ENCODE results near the gene MTUS2. TPM values are rescaled to one million over a fixed set of nuclear protein-coding genes. Genes with fewer than 3 reads are reported as not detected.

MTUS2 gene
- polyA plus RNA-seq, 10 donors = 16.9 to 35.5 (median 25.8) TPM

DNA sequence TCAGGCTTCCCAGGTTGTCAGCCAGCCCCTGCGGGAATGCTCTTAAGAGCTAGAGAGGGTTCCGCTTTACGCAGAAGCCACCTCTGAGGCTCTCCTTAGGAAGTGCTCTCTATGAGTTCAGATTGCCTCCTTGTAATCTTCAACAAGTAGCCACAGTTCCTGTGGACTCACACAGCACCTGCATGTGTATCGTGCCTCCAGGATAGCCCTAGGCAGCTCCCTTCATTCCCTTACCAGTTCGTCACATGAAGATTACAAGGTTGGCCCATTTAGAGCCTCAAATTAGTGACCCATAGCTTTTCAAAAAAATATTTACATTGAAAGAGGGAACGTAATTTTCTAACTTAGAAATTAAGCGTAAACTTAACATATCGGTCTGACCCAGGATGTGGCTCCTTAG, 284.3 kb downstream of the MTUS2 start:
- no peak for DNase-seq

DNA sequence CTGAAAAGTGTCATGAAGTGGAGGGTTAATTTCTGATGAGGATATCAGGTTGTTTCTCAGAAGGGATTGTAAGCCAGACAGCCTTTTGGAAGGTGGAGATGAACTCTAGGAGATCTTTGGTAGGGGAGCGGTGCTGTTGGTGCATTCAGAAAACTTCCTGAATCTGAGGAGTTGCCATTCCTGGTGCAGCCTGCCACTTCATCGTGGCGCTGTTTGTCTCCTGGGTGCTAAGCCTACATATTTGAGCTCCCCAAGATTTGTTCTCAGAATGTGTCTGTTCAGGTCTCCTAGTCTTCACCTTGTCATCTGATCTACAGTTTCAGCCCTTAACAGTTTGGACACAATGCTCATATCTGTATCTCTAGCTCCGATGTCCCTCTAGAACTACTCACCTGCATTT, 285.6 kb downstream of the MTUS2 start:
- DNase-seq = no peak

DNA sequence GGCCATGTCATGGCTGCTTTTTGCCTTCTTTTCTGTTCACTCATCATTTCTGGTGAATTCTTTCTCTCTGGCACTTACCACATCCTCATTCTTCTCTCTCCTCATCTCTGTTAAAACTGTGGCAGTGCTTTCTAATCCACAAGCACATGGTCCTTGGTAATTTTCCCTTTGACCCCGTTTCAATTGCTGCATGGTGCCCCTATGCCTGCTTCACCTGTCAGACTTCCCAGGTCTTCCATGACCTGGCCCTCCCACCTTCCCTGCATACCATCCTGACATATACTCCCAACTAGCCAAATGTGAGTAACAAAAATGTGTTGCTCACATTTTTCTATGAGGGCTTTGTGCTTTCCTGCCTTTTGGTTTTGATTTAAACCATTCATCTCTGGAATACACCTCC, 286.5 kb downstream of the MTUS2 start:
- DNase-seq = no peak

DNA sequence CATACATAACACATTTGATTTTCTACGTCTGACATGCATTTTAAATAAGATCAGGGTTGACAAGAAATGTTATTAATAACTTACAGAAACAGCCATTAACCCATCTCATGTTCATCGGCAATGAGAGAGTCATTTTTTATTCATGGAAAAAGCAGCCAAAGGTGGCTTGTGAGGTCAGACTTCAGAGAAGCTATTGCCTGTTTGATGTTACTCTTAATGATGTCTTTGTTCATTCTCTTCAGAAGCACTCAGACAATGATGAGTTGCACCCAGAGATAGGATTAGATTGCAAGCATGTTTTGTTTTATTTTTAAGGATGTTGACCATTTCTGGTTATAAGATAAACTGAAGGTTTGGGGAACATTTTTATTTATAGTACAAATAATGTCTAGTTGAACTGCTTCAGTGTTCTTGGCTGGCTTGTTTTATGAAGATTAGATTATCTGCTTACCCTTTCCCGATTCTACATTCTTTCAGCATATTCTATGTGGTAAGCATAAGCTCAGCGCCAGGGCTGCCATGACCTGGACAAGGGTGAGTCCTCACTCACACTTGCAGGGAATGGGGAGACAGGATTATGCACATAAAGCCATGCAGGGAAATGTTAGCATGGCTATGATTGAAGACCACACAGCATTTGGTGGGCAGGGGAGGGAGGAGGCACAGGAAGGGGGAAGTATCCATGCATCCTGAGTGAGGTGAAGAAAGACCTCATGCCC, 288.1 kb downstream of the MTUS2 start:
- no peak for DNase-seq

DNA sequence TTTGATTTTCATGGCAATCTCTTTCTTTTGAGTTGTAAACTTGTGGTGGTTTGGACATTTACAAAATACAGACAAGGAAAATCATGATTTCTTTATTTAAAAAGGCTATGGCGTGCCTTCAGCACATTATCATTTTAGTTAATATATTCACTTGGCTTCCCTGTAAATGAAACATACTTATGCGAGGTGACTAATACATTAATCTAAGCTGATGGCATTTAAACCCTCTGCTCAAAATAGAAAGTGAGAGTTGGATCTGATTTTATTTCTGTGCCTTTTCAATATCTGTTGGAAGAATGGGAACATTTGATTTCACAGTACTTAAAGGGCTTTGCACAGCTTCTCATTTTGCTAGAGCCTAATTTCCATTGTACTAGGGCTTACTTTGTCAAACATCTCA, 289.8 kb downstream of the MTUS2 start:
- DNase-seq = no peak

DNA sequence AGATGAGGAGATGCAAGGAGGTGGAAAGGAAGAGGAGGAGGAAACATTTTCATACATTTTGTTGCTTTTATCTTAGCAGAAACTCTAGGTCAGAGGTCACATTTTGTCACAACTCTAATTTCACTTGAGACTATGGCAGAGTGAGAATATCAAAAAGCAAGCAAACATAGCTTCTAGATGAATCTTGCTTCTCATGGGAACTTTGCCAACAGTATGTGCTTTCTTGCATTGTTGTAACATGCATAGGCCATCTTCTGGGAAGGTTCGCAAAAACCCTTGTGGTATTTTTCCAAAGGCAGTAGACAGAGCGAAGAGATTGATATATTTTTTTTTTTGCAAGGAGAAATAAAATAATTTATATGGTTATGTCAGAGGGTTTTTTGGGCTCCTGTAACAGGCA, 291.3 kb downstream of the MTUS2 start:
- DNase-seq = no peak

DNA sequence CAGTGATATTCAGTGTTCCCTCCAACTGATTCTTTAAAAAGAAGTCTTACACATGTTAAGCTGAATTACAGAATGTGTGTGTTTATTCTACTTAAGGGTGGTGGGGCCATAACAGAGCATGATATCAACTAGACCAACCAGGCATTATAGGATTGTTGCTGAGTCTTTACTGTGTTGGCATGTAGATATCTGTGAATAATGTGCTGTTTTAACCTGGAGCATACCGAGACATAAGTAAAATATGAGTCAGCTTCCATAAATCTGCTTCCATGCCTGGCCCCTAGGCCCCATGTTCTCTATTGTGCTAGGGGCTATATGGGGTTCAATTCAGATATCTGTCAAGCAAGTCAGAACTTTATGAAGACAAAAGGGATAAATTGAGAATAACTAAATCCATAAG, 295.7 kb downstream of the MTUS2 start:
- no peak for DNase-seq

DNA sequence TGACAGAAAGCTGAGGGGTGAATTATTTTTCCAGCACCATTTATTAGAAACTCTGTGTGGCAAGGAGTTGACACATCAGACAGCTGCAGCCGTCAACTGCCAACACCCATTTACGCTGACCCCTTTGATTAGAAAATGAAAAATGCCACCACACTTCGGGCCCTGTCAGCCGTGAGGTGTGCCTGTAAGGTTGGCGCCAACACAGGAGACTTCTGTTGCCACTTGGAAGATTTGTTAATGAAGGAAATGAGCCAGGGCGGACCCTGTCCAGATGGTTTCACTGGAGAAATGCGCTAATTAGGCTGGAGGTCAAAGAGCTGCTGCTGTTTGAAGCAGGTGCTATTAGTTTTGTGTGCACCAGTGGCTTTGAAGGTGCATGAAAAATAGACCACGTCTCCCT, 297.5 kb downstream of the MTUS2 start:
- no peak for DNase-seq

DNA sequence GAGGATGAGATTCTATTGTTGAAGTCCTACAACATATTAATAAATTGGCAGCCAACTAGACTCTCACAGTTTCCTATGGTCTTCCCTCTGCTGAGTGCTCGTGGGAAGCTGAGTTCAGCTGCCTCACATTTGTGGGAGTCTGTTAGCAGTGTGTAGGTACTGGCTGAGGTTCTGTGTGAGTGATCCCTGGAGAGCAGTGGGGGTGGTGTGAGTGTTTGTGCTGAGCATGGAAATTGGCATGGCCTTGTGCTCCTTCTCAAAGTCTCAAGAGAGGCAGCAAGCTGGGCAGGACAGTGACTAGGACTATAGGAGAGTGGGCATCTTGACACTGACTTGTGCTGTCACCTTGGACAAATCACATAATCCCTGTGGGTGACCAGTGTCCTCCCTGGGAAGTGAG, 298.3 kb downstream of the MTUS2 start:
- DNase-seq = no peak

DNA sequence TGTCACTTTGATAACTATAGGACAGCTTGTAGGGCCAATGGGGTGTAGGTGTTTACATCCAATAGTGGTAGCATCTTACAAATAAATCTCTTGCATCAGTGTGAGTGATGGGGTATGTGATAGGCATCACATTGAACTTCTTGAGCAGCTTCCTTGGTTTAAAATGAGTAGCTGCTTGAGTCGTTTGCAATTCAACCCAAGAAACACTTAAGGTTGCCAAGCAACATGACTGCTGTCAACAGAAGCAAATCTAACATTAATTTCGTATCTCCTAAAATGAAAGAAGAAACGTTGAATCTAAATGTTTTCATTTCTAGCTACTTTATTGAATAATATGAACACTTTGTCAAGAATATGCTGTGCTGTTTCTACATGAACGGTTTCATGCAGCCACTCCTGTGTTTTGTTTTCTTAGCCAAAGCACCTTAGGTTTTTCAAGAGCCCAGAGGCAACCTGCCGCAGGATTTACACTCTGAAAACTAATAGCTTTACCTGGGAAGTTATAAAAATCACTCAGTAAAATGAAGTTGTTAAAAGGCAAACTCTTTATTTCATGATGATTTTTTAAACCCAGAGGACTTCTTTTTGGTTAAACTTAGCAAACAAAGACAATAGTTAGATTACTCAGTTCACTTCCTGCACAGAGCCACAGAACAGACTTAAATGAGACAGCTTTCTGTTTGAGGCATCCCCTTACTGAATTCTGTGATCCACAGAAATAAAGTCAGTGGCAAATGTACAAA, 305.2 kb downstream of the MTUS2 start:
- DNase-seq = peak in 1 of 3 donors; percentile 8

DNA sequence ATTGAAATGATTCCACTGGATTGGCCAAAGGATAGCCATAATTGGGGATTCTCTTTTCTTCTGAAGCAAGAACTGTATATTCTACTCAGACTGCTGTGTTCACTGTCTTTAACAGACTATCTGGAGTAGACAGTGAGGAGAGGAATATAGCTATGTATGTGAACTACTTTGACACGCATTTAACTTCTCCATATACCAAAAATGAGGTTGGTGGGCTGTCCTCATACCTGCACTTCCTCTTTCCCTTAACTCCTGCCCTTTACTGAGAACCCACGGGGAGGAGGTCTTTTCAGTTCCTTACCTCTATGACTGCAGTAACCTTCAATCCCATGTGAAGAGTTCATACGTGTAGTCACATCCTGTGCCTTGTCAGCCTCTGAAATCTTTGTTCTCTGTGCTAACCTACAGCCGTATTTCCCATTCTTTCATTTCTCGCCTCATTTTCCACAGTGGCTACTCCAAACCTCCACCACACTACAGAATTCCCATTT, 305.8 kb downstream of the MTUS2 start:
- DNase-seq = no peak

DNA sequence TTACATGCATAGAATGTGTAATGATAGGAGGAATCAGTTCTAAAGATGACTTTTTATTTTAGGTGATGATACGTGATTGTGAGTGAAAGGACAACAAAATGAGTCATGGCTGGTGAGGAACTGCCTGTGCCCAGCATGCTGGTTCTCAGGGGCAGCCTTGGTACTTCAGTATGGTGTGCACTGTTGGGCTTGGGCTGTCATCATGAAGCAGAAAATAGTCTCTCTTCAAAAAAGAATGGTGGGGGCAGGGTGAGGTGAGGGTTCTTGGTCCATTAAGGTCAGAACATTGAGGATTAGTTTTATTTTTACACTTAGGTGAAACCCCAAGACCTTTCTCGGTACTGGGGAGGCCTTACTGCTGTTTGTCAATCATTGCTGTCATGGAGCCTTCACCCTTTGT, 309.5 kb downstream of the MTUS2 start:
- DNase-seq = no peak

DNA sequence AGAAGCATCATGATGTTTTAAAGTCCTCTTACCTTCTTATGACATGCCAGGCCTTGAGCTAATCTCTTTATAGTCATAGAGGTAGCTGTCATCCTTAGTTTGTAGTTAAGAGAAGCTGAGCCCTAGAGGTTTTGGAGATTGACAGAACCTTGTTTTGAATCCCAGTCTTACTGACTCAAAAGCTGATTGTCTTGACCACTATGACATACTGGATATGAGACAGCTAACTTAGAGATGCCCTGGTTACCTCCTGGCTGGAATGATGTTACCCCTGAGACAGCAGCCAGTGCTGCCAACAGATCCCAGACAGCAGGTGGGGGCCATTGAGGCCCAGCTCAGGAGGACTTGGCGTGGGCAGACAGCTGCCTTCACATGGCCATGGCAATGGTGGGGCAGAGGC, 311.0 kb downstream of the MTUS2 start:
- no peak for DNase-seq

DNA sequence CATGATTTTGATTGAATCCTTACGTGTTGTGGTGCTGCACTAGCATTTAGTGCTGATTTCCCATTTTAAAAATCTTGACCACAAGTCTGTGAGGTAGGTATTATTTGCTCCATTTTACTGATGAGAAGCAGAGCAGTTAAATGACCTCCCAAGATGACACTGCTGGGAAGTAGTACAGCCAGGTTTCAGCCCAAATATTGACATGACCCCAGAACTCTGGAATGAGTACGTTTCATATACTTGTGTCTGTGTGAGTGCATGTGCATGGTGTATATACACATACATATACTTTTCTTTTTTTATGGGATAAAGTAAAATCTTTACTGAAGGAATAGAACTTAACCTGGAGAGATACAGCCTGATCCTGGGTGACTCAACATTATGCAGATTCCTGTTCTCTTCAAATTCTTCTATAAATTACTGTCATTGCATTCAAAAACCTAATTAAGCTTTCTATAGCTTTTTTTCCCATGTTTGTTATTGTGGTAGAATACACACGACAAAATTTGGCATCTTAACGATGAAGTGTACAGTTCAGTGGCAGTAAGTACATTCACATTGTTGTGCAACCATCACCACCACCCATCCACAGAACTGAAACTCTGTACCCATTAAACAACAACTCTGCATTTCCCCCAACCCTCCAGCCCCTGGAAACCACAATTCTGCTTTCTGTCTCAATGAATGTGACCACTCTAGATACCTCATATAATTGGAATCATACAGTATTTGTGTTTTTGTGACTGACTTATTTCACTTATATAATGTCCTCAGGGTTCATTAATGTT, 311.9 kb downstream of the MTUS2 start:
- DNase-seq = no peak

DNA sequence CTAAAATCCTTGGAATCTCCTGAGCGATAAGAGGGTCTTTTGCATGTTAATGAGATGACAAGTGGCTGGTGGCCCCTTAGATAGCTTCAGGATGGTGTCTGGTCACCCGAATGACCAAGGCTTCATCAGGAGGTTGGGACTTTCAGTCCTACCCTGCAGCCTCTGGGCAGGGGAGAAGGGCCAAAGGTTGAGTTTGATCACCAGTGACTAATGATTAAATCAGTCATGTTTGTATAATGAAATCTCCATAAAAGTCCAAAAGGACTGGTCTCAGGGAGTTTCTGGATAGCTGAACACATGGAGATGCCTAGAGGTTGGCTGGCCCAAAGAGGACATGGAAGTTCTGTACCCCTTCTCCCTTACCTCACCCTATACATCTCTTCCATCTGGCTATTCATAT, 316.2 kb downstream of the MTUS2 start:
- no peak for DNase-seq

DNA sequence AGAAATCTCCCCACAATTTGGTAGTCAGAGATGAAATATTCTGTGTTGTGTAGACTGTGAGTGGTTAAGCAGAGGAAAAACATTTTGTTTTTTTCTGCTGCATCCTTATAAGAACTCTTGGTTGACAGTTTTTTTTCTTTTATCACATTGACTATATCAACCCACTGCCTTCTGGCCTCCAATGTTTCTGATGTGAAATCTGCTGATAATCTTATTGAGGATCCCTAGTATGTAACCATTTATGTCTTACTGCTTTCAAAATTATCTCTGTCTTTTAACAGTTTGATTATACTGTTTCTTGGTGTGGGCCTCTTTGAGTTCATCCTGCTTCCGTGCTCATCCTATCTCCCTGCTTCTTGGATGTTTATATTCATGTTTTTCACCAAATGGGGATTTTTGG, 316.9 kb downstream of the MTUS2 start:
- no peak for DNase-seq

DNA sequence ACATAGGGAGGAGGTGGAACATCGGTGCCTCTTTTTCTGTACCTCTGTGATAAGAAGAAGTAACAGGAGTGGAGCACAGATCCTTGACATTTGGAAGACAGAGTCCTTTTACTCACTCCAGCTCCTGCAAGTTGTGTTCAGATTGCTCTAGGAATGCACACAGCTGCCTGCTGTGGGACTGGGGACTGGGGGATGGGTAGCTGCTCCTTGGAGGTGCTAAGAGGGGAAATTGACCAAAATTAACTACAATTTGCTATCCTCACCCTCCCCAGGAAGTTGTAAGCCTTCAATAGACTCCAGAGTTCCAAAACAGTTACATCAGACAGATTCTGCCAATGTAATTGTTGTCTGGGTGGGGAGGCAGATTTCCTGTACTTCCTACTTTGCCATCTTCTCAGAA, 317.9 kb downstream of the MTUS2 start:
- DNase-seq = no peak

DNA sequence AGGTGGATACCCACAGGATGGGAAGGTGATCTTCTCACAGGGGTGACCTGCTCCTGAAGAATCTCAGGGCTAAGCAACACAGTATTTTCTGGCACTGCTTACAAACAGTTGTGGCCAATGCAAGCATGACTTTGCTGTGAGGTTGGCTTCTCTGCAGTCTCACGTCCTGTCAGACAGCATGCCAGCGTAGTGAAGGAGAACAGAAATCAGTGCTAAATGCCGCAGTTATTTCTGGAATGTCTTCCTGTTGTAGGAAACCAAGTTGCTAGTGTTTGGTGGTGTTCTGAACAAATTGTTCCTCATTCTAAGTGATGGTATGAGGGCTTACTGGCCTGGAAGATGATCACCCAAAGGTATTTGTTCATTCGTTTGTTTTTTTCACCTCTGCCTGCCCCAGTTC, 320.1 kb downstream of the MTUS2 start:
- peak in 1 of 3 donors; percentile 16 for DNase-seq

DNA sequence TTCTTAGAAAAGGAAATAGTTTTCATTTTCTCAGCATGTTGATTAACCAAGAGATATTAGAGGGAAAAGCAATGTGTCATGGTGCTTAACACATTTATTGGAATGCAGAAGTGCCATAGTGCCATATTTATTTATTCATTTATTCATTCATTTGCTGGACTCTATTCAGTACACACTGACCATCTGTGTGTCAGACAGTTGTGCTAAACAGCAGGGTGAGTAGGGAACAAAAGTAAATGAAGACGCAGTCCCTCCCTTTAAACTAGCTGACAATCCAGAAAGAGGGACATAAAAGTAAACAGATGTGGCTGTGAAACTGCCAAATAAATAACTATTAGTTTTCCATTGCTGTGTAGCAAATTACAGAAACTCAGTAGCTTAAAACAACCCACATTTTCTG, 323.7 kb downstream of the MTUS2 start:
- peak in 1 of 3 donors; percentile 11 for DNase-seq

DNA sequence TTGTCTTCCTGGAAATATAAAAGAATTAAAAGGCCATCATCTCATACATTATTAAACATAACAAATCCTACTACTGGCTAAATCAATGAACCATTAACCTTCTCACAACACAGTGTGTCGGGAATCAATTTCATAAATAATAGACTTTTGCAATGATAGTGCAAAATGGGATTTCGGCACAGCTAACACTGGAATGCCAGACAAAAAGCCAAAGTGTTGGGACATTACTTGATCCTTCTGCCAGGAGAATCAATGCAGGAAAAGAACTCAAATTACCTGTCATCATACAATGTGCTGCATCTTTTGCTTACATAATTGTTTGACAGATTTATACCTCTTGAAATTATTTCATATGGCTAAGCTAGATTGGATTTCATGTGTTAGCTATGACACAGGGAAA, 334.3 kb downstream of the MTUS2 start:
- DNase-seq = no peak

DNA sequence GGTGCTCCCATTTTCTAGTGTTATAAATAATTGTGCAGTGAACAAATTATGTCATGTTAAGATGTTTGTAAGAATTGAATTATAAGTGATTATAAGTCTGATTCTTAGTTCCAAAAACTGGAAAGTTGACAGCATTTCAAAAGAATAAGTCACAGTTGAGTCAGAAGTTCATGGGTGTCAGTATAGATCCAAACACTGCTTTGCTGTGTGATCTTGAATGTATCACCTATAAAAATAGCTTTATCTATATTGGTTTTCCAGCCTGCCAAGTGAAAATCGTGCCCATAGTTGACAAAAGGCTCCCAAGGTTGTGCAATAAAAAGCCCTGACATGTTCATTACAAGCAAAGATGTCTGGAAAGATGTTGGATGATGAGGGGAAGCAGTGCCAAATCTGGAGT, 336.0 kb downstream of the MTUS2 start:
- no peak for DNase-seq

DNA sequence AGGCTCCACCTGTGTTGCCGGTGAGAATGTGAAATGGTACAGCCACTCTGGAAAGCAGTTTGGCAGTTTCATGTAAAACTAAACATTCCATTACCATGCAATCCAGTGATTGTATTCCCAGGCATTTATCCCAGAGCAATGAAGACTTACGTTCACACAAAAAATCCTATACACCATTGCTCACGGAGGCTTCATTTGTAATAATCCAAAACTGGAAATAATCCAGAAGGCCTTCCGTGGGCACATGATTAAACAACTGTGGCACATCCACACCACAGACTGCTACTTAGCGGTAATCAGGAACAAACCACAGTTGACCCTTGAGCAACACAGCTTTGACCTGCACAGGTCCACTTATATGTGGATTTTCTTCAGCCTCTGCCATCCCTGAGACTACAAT, 339.7 kb downstream of the MTUS2 start:
- no peak for DNase-seq

DNA sequence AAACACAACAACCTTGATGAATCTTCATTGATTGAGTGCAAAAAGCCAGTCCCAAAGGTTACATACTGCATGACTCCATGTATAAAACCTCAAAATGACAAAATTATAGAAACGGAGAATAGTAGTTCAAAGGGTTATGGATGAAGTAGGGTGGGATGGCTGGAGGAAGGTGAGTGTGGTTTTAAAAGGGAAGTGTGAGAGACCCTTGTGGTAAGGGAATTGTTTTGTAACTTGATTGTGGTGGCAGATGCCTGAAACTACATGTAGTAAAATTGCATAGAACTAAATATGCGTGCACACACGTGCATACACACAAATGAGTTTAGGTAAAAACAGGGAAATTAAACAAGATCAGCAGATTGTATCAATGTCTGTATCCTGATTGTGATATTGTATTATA, 340.7 kb downstream of the MTUS2 start:
- DNase-seq = no peak
